Subcutaneous adipose tissue (tissue), 4 donors: ENCODE measurements around the gene TBC1D20. TPM values are rescaled to one million over a fixed set of nuclear protein-coding genes. Genes with fewer than 3 reads are reported as not detected.

Experiments
- total RNA-seq, 4 donors: library from RNA; depleted of rRNA; stranded (reverse); fragments of >200 nt; gene quantifications; one replicate each; pipeline ENCODE4 v1.1.0, GENCODE V29; 2016
- TF ChIP-seq, protein P1 (sequence below): fragments of 450-650 bp; IDR thresholded peaks from one replicate; pipeline ENCODE4 v1.5.1; 2016; ENCODE audit warnings: low read depth, mild to moderate bottlenecking, control low read depth, antibody characterized with exemption, moderate library complexity

Gene TBC1D20
- total RNA-seq, 4 donors from 2014 or later, result 36.9 to 54.5 (median 44.6) TPM

GRCh38 chr20:419556-420165, 42.7 kb downstream of the TBC1D20 start:
- TF ChIP-seq, protein P1, sequence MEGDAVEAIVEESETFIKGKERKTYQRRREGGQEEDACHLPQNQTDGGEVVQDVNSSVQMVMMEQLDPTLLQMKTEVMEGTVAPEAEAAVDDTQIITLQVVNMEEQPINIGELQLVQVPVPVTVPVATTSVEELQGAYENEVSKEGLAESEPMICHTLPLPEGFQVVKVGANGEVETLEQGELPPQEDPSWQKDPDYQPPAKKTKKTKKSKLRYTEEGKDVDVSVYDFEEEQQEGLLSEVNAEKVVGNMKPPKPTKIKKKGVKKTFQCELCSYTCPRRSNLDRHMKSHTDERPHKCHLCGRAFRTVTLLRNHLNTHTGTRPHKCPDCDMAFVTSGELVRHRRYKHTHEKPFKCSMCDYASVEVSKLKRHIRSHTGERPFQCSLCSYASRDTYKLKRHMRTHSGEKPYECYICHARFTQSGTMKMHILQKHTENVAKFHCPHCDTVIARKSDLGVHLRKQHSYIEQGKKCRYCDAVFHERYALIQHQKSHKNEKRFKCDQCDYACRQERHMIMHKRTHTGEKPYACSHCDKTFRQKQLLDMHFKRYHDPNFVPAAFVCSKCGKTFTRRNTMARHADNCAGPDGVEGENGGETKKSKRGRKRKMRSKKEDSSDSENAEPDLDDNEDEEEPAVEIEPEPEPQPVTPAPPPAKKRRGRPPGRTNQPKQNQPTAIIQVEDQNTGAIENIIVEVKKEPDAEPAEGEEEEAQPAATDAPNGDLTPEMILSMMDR, result no peak

DNA sequence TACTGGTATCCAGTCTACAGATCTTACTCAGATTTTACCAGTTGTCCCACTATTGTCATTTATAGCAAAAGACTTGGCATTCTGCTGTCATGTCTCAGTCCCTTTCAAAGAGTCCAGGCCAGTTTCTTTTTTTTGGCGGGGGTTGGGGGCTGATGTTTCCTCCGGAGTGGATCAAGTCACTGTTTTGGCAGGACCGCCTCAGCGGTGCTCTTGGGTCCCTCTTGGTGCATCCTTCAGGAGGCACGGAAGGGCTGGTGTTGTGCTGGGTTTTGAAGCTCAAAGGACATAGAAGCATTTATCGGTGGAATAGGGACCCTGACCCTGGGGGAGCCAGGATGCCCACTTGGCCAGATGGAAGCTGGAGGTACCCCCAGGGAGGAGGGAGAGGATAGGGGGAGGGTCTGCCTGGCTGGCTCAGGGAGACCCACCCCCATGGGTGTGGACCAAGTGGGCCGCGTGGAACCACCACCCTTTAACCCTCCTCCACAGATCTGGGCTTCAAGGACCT, 43.4 kb downstream of the TBC1D20 start:
- TF ChIP-seq, protein P1, result no peak

DNA sequence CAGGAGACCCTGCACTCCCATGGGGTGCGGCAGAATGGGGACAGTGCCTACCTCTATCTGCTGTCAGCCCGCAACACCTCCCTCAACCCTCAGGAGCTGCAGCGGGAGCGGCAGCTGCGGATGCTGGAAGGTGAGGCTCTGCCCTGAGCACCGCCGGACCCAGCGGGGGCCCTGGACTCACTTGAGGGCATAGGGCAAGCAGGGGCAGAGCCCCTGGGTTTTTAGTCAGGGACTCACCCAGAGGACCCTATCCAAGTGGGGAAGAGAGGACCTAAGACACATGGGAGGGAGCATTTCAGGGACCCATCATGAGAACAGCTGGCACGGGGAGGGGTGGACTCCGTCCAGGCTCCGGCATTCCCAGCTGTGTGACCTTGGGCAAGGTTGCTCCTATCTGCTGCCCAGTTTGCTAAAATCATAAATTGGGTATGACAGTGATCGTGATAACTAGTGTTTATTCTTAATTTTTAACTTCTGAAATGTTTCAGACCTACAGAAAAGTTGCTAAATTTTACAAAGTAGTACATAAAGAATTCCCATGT, 44.5 kb downstream of the TBC1D20 start:
- TF ChIP-seq, protein P1, result no peak

DNA sequence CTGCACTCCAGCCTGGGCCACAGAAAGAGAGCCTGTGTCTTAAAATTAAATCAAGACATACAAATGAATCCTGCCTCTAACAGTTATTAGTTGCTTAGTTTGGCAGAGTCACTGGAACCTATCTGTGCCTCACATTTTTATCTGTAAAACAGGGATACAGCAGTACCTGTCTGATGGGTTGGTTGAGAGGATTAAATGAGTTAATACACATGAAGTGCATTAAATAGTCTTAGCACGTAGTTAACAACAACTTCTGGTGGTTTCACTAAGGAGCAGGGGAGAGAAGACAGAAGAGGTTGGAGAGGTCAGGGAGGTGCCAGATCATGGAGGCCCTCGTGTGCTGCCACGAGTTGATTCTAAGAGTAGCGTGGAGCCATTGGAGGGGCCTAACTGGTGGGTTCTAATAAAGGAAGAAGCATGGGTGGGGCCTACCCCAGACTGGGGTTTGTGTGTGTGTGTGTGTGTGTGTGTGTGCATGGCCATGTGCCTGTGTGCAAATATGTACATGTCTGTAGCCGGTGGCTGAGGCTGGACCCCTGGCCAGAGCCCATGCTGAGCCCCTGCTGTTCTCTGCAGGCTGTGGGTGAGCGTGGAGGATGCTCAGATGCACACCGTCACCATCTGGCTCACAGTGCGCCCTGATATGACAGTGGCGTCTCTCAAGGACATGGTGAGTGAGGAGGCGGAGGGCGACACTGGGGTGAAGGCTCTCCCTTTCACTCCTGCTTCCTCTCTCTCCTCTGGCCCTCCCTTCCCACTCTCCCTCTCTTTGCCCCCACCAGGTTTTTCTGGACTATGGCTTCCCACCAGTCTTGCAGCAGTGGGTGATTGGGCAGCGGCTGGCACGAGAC, 45.2 kb downstream of the TBC1D20 start:
- TF ChIP-seq, protein P1, result no peak

- TF ChIP-seq, protein P1, result no peak
Observed at GRCh38 chr20:415820-416322, 46.5 kb downstream of the TBC1D20 start.

DNA sequence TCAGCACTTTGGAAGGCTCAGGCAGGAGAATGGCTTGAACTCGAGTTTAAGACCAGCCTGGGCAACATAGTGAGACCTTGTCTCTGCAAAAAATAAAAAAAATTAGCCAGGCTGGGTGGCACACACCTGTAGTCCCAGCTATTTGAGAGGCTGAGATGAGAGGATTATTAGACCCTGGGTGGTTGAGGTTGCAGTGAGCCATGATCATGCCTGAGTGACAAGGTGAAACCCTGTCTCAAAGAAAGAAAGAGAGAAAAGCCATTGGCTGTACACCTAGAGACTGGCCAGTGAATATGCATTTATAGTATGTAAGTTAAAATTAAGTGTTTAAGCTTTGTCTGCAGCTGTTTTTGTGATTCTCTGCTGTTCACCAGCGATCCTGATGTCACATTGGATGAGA, 48.2 kb downstream of the TBC1D20 start:
- TF ChIP-seq, protein P1, result no peak

DNA sequence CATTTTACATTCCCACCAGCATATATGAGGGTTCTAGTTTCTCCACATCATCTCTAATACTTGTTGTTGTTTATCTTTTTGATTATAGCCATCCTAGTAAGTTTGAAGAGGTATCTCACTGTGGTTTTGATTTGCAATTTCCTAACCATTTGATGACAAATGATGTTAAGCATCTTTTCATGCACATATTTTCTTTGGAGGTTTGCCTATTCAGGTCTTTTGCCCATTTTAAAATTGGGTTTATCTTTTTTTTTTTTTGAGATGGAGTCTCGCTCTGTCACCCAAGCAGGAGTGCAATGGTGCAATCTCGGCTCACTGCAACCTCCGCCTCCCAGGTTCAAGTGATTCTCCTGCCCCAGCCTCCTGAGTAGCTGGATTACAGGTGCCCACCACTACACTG, 50.3 kb downstream of the TBC1D20 start:
- TF ChIP-seq, protein P1, result no peak
